ENCODE data around the gene ARHGAP12.

DNA sequence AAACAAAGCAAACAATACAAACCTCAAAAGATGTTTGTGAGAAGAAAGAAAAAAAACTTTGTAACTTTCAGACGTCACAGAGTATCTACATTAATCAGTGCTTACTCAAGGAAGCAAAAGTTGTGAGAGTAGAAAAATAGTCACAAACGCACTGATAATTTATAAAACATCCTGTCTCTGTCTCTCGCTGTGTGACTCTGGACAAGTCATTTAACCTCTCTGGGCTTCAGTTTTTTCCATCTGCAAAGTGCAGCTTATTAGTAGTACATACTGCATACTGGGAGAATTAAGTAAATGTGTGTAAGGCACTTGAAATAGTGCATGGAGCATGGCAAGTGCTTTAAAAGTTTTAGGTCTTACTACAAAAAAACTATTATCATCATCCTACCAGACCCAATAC lies 3.8 kb downstream of the ARHGAP12 start:
- TF ChIP-seq, protein P1, sequence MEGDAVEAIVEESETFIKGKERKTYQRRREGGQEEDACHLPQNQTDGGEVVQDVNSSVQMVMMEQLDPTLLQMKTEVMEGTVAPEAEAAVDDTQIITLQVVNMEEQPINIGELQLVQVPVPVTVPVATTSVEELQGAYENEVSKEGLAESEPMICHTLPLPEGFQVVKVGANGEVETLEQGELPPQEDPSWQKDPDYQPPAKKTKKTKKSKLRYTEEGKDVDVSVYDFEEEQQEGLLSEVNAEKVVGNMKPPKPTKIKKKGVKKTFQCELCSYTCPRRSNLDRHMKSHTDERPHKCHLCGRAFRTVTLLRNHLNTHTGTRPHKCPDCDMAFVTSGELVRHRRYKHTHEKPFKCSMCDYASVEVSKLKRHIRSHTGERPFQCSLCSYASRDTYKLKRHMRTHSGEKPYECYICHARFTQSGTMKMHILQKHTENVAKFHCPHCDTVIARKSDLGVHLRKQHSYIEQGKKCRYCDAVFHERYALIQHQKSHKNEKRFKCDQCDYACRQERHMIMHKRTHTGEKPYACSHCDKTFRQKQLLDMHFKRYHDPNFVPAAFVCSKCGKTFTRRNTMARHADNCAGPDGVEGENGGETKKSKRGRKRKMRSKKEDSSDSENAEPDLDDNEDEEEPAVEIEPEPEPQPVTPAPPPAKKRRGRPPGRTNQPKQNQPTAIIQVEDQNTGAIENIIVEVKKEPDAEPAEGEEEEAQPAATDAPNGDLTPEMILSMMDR (IDR thresholded peaks at IDR 0.05; ENCODE audit: insufficient read depth, low read length): no peak
- TF ChIP-seq, protein P2, sequence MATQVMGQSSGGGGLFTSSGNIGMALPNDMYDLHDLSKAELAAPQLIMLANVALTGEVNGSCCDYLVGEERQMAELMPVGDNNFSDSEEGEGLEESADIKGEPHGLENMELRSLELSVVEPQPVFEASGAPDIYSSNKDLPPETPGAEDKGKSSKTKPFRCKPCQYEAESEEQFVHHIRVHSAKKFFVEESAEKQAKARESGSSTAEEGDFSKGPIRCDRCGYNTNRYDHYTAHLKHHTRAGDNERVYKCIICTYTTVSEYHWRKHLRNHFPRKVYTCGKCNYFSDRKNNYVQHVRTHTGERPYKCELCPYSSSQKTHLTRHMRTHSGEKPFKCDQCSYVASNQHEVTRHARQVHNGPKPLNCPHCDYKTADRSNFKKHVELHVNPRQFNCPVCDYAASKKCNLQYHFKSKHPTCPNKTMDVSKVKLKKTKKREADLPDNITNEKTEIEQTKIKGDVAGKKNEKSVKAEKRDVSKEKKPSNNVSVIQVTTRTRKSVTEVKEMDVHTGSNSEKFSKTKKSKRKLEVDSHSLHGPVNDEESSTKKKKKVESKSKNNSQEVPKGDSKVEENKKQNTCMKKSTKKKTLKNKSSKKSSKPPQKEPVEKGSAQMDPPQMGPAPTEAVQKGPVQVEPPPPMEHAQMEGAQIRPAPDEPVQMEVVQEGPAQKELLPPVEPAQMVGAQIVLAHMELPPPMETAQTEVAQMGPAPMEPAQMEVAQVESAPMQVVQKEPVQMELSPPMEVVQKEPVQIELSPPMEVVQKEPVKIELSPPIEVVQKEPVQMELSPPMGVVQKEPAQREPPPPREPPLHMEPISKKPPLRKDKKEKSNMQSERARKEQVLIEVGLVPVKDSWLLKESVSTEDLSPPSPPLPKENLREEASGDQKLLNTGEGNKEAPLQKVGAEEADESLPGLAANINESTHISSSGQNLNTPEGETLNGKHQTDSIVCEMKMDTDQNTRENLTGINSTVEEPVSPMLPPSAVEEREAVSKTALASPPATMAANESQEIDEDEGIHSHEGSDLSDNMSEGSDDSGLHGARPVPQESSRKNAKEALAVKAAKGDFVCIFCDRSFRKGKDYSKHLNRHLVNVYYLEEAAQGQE (IDR thresholded peaks at IDR 0.05; ENCODE audit: insufficient replicate concordance, low read depth): no peak
- no peak for TF ChIP-seq POLR2AphosphoS5 (IDR thresholded peaks at IDR 0.05; ENCODE audit: low read depth)
